Liver (tissue), 9 donors: Measurements from ENCODE around the gene HSD17B4. TPM values are rescaled to one million over a fixed set of nuclear protein-coding genes. Genes with fewer than 3 reads are reported as not detected.

Experiments
- DNase-seq: peaks from one replicate; pipeline ENCODE4 v3.0.0-alpha.2; 2017; ENCODE audit warnings: low spot score
- H3K27ac ChIP-seq, 2 donors: one replicate each; pipeline ENCODE4 v1.7.0; 2013; ENCODE audit warnings: inconsistent platforms in 2 of 2, low read length in 2 of 2, control low read depth in 1 of 2, low read depth in 1 of 2, mild to moderate bottlenecking in 1 of 2
- H3K27me3 ChIP-seq, 4 donors: one replicate each; pipeline versions ENCODE4 v1.6.1 to v1.7.0; 2013; ENCODE audit warnings: low read length in 3 of 4, inconsistent platforms in 1 of 4, mild to moderate bottlenecking in 1 of 4, moderate library complexity in 1 of 4; ENCODE audit not compliant: control insufficient read depth in 4 of 4, insufficient read depth in 4 of 4
- H3K36me3 ChIP-seq, 4 donors: one replicate each; pipeline versions ENCODE4 v1.6.1 to v1.7.0; 2013; ENCODE audit warnings: low read length in 3 of 4, mild to moderate bottlenecking in 3 of 4, low read depth in 1 of 4, moderate library complexity in 1 of 4; ENCODE audit not compliant: control insufficient read depth in 4 of 4, insufficient read depth in 3 of 4
- H3K4me1 ChIP-seq, 4 donors: one replicate each; pipeline versions ENCODE4 v1.6.1 to v1.7.0; 2013; ENCODE audit warnings: low read length in 3 of 4, mild to moderate bottlenecking in 3 of 4, moderate library complexity in 1 of 4; ENCODE audit not compliant: control insufficient read depth in 4 of 4, insufficient read depth in 4 of 4
- H3K4me3 ChIP-seq, 3 donors: one replicate each; pipeline versions ENCODE4 v1.6.1 to v1.7.0; 2013; ENCODE audit warnings: low read length in 3 of 3, control low read depth in 1 of 3, low read depth in 1 of 3, mild to moderate bottlenecking in 1 of 3
- H3K9ac ChIP-seq, 2 donors: one replicate each; pipeline ENCODE4 v1.7.0; 2013; ENCODE audit warnings: low read length in 2 of 2, mild to moderate bottlenecking in 2 of 2, moderate library complexity in 2 of 2, control low read depth in 1 of 2, low read depth in 1 of 2
- H3K9me3 ChIP-seq, 4 donors: one replicate each; pipeline versions ENCODE4 v1.6.1 to v1.7.0; 2013; ENCODE audit warnings: low read length in 3 of 4; ENCODE audit not compliant: control insufficient read depth in 4 of 4
- EGR1 ChIP-seq, 2 donors: IDR thresholded peaks; 2 replicates each; pipeline ENCODE4 v1.6.1; 2016 to 2018; ENCODE audit warnings: antibody characterized with exemption in 2 of 2, low read depth in 2 of 2
- FOXA1 ChIP-seq: IDR thresholded peaks from 2 replicates; pipeline ENCODE4 v1.6.1; 2016; ENCODE audit warnings: antibody characterized with exemption
- FOXA2 ChIP-seq: IDR thresholded peaks from 2 replicates; pipeline ENCODE4 v1.6.1; 2016; ENCODE audit warnings: antibody characterized with exemption
- GABPA ChIP-seq, 2 donors: IDR thresholded peaks in 1 of 2; conservative IDR thresholded peaks in 1 of 2; 2 replicates each; pipeline ENCODE4 v1.6.1; 2016; ENCODE audit warnings: antibody characterized with exemption in 2 of 2, mild to moderate bottlenecking in 1 of 2, moderate library complexity in 1 of 2
- HNF4A ChIP-seq, 2 donors: conservative IDR thresholded peaks; 2 replicates each; pipeline ENCODE4 v1.6.1; 2016; ENCODE audit warnings: antibody characterized with exemption in 2 of 2, mild to moderate bottlenecking in 2 of 2
- HNF4G ChIP-seq: IDR thresholded peaks from 2 replicates; pipeline ENCODE4 v1.6.1; 2016; ENCODE audit warnings: antibody characterized with exemption
- JUND ChIP-seq, 2 donors: IDR thresholded peaks; 2 replicates each; pipeline ENCODE4 v1.6.1; 2016; ENCODE audit warnings: antibody characterized with exemption in 2 of 2
- RAD21 ChIP-seq, 2 donors: IDR thresholded peaks; 2 replicates each; pipeline ENCODE4 v1.6.1; 2016; ENCODE audit warnings: antibody characterized with exemption in 2 of 2, mild to moderate bottlenecking in 2 of 2
- RXRA ChIP-seq, 2 donors: IDR thresholded peaks; 2 replicates each; pipeline ENCODE4 v1.6.1; 2017 to 2018; ENCODE audit warnings: antibody characterized with exemption in 2 of 2, mild to moderate bottlenecking in 1 of 2
- SP1 ChIP-seq: IDR thresholded peaks from 2 replicates; pipeline ENCODE4 v1.6.1; 2018; ENCODE audit warnings: antibody characterized with exemption, mild to moderate bottlenecking
- TAF1 ChIP-seq: conservative IDR thresholded peaks from 2 replicates; pipeline ENCODE4 v1.6.1; 2016; ENCODE audit warnings: antibody characterized with exemption, mild to moderate bottlenecking
- WGBS: extraction: QIAGEN DNeasy Blood & Tissue Kit; methylation state at CpG from one replicate; pipeline ENCODE4 v1.1.7; 2013; 5-methylcytosine and 5-hydroxymethylcytosine counted together
- polyA plus RNA-seq, 2 donors: library from polyadenylated mRNA; stranded (reverse) in 1 of 2; unstranded in 1 of 2; fragments of 200-250 nt in 1 of 2; fragments of >200 nt in 1 of 2; fragmentation: Nextera tagmentation in 1 of 2; extraction: Ambion mirVana in 1 of 2; gene quantifications; one replicate each; pipeline versions ENCODE4 v1.2.1 to v1.2.3, GENCODE V29; 2013 to 2015
- total RNA-seq, 2 donors: library from RNA; depleted of rRNA; stranded (reverse); fragments of >200 nt; gene quantifications; one replicate each; pipeline ENCODE4 v1.2.3, GENCODE V29; 2014
- TF ChIP-seq, protein P1 (sequence below): IDR thresholded peaks from 2 replicates; pipeline ENCODE4 v1.6.1; 2016; ENCODE audit warnings: antibody characterized with exemption
- TF ChIP-seq, protein P2 (sequence below): fragments of 150-350 bp; IDR thresholded peaks from 2 replicates; pipeline ENCODE4 v1.5.1; 2017; ENCODE audit warnings: improper control_type of control experiment, low read depth, low read length; ENCODE audit not compliant: missing input control
- TF ChIP-seq, protein P3 (sequence below): IDR thresholded peaks from 2 replicates; pipeline ENCODE4 v1.6.1; 2016; ENCODE audit warnings: antibody characterized with exemption, mild to moderate bottlenecking
- TF ChIP-seq, protein P4 (sequence below): IDR thresholded peaks from 2 replicates; pipeline ENCODE4 v1.6.1; 2016; ENCODE audit warnings: antibody characterized with exemption
- donor health status: healthy.
- donor health status: healthy.
- donor health status: healthy.
- donor health status: healthy.
- donor health status: healthy.

Gene HSD17B4
- total and polyA plus RNA-seq, 4 donors, result 299 to 699 (median 393) TPM

DNA sequence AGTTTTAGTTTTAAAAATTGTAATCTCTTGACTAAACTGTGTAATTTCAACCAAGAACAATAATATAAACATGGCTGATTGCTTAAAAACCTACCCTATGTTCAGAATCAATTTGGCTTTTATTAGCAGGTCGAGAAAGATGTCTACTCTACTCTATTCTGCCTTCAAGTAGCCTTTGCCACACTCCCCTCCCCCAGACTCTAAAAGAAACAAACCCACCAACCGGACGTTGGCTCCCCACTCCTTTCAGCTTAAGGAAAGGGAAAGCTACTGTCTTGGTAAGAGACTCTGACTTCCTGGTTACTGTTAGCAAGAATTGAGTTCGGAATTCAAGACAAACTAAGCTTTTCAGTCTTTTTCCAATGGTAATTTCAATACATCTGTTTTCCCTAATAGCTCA is 49.7 kb upstream of the HSD17B4 start:
- 80% methylated on average over 4 of the region's 4 CpGs for WGBS
- Histone ChIP-seq H3K9ac (no peak overlapping the region), H3K27me3 (no peaks in the 10 kb centered on the region), H3K27ac (no peak overlapping the region), H3K9me3 (no peaks in the 10 kb centered on the region), H3K36me3 (no peaks in the 10 kb centered on the region), H3K4me1 (peaks cover 0 to 8% (median 8%) of the 10 kb centered on the region in 4 donors), H3K4me3 (no peak overlapping the region)
- DNase-seq, result no peak
- TF ChIP-seq, protein P1, sequence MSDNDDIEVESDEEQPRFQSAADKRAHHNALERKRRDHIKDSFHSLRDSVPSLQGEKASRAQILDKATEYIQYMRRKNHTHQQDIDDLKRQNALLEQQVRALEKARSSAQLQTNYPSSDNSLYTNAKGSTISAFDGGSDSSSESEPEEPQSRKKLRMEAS, result no peak
- no peak for TF ChIP-seq RAD21 (IDR thresholded peaks at IDR 0.05)

DNA sequence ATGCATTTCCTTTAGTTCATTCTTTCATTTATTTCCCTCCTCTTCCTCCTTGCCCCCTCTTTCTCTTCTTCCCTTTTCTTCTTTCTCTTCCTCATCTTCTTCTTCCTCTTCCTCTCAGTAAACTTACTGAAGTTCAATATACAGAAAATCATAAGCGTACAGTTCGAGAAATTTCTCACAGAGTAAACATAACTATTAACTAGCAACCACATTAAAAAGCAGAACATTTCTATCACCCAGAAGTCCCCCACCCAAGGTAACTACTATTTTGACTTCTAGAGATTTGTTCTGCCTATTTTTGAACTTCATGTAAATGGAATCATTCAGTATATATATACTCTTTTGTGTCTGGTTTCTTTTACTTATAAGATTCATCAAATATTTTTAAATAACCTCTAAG is 48.3 kb upstream of the HSD17B4 start:
- H3K4me3 ChIP-seq, result no peak overlapping the region
- DNase-seq, result no peak
- H3K4me1 ChIP-seq, result no peaks in the 10 kb centered on the region
- WGBS, result 87% methylated on average over 2 of the region's 2 CpGs
- H3K27ac ChIP-seq, result no peak overlapping the region
- TF ChIP-seq RXRA (IDR thresholded peaks at IDR 0.05) (no peak), FOXA1 (no peak), EGR1 (IDR thresholded peaks at IDR 0.05; ENCODE audit: low read depth in 2 of 2) (no peak), FOXA2 (no peak)
- TF ChIP-seq, protein P2, sequence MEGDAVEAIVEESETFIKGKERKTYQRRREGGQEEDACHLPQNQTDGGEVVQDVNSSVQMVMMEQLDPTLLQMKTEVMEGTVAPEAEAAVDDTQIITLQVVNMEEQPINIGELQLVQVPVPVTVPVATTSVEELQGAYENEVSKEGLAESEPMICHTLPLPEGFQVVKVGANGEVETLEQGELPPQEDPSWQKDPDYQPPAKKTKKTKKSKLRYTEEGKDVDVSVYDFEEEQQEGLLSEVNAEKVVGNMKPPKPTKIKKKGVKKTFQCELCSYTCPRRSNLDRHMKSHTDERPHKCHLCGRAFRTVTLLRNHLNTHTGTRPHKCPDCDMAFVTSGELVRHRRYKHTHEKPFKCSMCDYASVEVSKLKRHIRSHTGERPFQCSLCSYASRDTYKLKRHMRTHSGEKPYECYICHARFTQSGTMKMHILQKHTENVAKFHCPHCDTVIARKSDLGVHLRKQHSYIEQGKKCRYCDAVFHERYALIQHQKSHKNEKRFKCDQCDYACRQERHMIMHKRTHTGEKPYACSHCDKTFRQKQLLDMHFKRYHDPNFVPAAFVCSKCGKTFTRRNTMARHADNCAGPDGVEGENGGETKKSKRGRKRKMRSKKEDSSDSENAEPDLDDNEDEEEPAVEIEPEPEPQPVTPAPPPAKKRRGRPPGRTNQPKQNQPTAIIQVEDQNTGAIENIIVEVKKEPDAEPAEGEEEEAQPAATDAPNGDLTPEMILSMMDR, result no peak
- no peaks in the 10 kb centered on the region for H3K9me3 ChIP-seq
- no peaks in the 10 kb centered on the region for H3K27me3 ChIP-seq
- no peaks in the 10 kb centered on the region for H3K36me3 ChIP-seq
- no peak overlapping the region for H3K9ac ChIP-seq

DNA sequence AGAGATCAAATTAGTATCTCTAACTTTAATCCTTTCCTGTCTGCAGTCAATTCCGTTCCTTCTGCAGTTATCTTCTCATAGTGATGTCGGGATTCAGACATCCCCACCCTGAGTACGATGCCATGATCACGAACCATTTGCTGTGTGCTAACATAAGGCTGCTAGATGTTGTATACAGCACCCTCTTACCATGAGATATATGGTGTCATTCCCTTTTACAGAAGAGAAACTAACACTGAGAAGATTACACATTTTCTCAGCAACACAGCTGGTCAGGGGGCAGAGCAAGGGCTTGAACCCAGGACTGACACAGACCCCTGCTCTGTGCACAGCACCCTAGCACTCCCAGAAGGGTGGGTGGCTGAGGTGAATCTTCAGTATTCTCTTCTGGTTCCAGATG is 46.9 kb upstream of the HSD17B4 start:
- no peaks in the 10 kb centered on the region for H3K27me3 ChIP-seq
- H3K4me1 ChIP-seq, result no peaks in the 10 kb centered on the region
- no peaks in the 10 kb centered on the region for H3K36me3 ChIP-seq
- H3K4me3 ChIP-seq, result no peak overlapping the region
- 76% methylated on average over 4 of the region's 4 CpGs for WGBS
- TF ChIP-seq HNF4G, result no peak
- TF ChIP-seq FOXA1, result no peak
- TF ChIP-seq EGR1 (IDR thresholded peaks at IDR 0.05; ENCODE audit: low read depth in 2 of 2), result no peak
- TF ChIP-seq RAD21 (IDR thresholded peaks at IDR 0.05), result no peak
- no peak for TF ChIP-seq GABPA (IDR thresholded peaks at IDR 0.05 in 1 of 2, conservative IDR thresholded peaks at IDR 0.05 in 1 of 2)
- TF ChIP-seq, protein P3, sequence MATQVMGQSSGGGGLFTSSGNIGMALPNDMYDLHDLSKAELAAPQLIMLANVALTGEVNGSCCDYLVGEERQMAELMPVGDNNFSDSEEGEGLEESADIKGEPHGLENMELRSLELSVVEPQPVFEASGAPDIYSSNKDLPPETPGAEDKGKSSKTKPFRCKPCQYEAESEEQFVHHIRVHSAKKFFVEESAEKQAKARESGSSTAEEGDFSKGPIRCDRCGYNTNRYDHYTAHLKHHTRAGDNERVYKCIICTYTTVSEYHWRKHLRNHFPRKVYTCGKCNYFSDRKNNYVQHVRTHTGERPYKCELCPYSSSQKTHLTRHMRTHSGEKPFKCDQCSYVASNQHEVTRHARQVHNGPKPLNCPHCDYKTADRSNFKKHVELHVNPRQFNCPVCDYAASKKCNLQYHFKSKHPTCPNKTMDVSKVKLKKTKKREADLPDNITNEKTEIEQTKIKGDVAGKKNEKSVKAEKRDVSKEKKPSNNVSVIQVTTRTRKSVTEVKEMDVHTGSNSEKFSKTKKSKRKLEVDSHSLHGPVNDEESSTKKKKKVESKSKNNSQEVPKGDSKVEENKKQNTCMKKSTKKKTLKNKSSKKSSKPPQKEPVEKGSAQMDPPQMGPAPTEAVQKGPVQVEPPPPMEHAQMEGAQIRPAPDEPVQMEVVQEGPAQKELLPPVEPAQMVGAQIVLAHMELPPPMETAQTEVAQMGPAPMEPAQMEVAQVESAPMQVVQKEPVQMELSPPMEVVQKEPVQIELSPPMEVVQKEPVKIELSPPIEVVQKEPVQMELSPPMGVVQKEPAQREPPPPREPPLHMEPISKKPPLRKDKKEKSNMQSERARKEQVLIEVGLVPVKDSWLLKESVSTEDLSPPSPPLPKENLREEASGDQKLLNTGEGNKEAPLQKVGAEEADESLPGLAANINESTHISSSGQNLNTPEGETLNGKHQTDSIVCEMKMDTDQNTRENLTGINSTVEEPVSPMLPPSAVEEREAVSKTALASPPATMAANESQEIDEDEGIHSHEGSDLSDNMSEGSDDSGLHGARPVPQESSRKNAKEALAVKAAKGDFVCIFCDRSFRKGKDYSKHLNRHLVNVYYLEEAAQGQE, result no peak
- TF ChIP-seq TAF1, result no peak
- TF ChIP-seq, protein P4, sequence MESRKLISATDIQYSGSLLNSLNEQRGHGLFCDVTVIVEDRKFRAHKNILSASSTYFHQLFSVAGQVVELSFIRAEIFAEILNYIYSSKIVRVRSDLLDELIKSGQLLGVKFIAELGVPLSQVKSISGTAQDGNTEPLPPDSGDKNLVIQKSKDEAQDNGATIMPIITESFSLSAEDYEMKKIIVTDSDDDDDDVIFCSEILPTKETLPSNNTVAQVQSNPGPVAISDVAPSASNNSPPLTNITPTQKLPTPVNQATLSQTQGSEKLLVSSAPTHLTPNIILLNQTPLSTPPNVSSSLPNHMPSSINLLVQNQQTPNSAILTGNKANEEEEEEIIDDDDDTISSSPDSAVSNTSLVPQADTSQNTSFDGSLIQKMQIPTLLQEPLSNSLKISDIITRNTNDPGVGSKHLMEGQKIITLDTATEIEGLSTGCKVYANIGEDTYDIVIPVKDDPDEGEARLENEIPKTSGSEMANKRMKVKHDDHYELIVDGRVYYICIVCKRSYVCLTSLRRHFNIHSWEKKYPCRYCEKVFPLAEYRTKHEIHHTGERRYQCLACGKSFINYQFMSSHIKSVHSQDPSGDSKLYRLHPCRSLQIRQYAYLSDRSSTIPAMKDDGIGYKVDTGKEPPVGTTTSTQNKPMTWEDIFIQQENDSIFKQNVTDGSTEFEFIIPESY, result no peak
- TF ChIP-seq JUND (IDR thresholded peaks at IDR 0.05), result no peak
- no peak for TF ChIP-seq HNF4A (conservative IDR thresholded peaks at IDR 0.05)
- no peak for TF ChIP-seq SP1
- TF ChIP-seq, protein P1, result no peak
- H3K9me3 ChIP-seq, result no peaks in the 10 kb centered on the region
- H3K27ac ChIP-seq, result no peak overlapping the region
- DNase-seq, result no peak
- H3K9ac ChIP-seq, result no peak overlapping the region
